ENCODE data around the gene LYPD6B.

The LYPD6B gene

DNA sequence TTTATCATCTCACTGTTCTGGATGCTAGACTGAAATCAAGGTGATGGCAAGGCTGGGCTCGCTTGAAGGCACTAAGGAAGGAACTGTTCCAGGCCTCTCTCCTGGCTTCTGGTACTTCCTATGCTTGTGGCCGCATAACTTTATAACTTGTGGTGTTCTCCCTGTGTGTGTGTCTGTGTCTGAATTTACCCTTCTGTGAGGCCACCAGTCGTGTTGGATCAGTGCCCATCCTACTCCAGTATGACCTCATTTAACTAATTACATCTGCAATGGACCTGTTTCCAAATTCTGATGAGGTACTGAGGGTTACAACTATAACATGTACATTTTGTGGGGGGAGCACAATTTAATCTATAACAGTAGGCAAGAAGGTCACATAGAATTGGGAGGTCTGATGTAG, 41.6 kb downstream of the LYPD6B start:
- DNase-seq: no peak

DNA sequence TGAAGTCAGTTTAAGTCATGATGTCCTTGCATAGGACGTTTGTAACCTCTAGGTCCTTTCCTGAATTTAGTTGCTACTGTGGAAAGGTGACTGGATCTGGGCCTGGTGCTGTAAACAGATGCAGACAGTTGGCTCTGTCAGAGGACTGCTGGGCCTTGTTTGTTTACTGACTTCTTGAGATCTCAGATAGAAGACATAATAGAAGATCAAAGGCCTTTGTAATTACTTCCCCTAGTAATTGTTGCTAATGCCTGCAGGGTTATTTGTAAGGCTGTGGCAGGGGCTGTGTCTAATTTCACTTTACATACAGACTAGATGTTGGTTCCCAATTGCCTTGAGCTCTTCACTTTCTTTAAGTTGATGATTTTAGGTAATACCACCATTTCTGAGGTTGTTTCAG, 42.5 kb downstream of the LYPD6B start:
- DNase-seq: no peak

DNA sequence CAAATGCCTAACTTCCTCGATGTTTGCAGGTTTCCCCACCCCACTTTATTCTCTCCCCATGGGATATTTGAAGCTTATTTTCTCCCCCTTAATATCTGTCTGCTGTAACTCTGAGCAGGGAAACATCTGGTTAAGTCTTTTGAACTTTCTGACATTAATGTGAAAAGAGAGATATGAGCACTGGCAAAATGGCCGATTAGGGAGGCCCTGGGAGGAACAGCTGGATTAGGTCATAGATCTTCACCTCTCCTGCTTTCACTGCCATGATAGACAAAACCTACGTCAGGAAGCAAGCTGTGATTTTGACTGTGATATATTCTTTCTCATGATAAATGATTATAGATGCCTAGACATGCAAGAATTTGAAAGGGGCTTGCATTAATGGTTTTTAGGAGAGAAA, 43.6 kb downstream of the LYPD6B start:
- DNase-seq: no peak

DNA sequence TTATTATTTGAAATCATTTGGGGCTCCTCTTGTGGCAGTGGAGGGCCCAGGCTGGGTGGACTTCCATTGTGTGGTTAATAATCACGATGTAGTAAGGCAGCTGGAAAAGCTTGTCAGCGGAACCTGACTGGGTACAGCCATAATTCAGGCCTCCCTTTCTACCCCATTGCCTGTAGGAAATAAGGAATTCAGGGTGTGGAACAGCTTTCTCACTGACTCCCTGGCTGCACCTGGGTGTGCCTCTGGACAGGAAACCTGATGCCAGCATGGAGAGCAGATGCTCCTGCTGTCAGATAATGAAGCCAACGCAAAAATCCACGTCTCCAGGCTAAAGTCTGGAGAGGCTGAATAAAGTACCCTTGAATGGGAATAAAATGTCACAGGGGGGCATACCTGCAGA, 44.2 kb downstream of the LYPD6B start:
- DNase-seq: no peak

DNA sequence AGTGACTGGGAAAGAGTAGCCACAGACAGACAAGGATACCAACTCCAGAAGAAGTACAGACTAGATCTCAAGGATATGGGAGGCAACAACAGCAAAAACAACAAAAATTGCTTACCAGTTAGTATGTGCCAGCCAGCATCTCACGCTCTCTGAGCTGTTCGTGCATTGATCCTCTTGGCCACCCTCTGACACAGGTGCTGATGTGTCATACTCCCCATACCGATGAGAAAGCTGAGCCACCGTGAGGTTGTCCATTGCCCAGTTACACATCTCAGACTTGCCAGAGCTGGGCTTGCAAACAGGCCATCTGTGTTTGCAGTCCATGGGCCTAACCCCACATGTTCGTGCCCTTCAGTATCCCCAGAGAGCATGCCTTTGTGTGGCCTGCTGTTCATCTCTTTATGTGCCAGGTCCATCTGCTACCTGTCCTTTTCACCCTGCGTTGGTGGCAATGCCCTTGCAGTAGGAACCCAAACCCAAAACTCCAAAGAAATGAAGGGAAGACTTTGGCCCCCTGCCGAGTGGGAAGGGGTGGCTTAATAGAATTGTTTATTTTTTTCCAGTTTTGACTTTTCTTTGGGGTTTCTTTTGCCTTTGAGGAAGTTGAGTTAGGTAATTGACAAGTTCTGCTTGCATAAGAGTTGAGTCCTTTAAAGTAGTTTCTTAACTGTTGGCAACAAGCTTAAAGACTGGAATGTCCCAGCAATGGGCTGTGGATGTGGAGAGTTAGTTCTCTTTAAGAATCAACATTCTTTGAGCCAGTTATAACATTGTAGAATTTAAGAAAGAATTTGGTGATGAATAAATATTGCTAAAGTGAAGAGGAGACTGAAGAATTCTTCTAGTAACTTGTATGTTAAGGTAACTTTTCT, 46.7 kb downstream of the LYPD6B start:
- no peak for DNase-seq

DNA sequence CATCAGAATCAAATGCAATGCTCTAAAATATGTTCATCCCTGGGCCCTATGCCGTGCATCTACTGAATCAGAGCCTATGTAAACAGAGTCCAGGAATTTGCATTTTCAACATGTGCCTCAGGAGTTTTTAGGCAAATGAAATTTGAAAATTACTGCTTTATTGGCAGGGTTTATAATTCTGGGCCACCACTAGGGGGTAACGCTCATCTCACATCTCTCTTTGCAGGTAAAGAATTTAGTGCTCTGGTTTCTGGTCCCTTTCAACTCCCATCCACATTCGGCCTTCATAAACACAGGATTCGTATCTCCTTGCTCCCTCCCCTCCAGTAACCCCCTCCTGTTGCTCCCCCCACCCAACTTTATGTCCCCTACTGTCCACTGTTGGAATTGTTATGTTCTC, 49.3 kb downstream of the LYPD6B start:
- no peak for DNase-seq

DNA sequence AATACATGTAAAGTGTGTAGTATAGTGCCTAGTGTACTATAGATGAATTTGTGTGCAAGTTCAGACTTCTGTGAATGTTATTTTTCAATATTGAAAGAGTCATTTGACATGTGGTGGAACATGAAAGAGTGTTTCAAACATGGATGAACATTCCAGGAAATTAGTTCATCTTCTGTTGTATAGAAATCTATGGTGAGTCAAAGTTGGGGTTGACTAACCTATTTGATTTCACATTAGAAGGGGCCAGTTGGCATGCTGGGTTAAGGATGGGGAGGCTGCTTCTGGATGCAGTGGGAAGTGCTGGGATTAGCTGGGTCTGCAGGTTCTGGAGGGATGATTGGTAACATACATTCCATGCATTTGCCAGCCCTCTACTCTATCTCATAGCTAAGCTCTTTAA, 50.6 kb downstream of the LYPD6B start:
- no peak for DNase-seq

DNA sequence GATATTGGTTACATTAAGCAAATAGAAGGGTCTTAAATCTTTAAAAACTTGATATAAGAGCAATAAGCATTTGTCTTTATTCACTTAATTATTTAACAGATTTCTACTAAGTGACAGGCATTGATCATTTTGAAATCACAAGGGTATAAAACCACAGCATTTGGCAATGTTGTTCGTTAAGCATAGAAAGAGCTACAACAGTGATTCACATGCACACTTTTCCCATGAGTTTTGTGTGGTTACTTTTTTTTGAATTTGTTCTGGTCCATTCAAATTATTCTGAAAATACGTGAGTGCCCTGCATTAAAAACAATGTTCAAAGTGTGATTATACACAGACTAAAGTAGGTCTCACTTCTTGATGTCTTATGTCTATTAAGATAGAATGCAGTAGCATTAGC, 52.2 kb downstream of the LYPD6B start:
- no peak for DNase-seq

DNA sequence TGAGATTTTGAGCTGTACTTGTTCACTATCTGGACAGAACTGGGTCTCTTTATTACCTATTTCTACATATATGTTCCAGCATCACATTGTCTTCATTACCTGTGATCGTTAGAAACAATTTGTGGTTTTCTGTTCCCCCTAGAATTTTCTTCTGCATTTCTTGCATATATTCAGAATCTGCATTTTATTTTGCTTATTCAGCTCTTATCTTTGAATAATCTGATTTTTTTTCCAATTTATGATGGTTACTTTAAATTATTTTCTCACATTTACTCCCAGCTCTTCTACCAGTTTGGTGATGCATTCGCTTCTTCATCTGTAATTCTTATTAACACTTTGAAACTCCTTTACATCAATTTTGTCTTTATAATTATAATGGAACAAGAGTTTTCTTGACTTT, 55.1 kb downstream of the LYPD6B start:
- DNase-seq: no peak

DNA sequence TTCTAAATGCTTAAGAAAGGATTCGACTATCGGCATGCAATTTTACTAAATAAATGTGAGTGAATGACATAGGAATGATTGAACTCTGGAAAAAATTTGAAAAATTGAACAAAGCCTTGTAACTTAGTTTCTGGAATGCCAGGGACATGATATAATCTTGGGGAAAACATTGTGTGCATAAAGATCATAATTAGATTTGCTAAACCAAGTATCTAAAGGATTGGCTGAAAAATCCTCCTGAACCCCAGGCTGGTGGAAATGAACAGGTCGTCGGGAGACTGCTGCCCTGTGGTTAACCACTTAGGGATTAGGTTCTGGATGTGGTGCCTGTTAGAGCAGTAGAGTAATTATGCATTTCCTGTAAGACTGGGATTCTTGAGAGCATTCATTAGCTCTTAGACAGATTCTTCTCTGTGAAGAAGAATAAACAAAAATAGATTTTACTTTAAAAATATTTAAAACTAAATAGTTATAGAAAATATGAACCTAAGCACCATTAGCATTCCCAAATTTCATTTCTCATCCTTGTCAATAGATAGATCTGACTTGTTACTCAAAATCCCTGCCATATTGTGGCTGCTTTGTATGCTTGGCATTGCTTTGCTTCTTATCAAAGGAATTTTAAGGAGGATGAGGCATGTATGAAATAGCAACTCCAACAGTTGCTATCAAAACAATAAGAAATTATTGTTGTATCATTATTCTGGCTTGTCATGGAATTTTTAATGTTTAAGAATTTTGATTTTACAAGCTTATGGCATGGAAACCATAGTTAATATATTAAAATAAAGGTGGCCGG, 55.9 kb downstream of the LYPD6B start:
- no peak for DNase-seq

DNA sequence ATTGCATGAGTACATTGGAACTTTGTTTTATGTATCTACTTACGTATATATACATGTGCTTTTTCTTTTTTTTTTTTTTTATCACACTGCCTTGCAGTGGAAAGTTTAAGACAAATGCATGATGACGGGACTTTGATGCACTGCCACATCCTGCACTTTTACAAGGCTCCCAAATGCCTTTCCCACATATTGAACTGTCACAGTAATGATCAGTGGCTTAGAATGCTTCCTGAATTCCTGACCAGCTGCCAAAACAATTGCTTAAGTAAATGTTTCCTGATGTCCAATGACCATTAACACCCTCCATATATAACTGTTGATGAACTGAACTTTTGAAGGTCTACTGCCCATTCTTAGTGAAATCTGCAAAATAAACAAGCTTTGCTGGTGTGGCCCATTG, 60.2 kb downstream of the LYPD6B start:
- DNase-seq: no peak

DNA sequence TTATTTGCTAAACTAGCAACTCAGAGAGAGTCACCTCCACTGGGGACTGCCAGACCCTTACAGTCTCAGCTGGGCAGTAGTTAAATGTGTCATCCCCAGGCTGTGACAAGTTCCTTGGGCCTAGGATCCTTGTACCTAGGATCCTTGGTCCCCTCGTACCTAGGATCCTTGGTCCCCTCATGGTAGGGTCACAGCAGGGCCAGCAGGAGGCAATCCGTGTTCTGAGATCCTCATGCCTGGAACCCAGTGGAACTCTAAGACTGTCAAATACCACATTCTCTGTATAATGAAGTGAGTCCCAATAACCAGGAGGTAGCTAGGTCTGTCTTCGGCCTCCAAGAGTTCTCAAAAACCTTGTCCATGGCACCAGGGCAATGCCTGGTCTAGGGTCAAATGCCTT, 60.8 kb downstream of the LYPD6B start:
- no peak for DNase-seq

DNA sequence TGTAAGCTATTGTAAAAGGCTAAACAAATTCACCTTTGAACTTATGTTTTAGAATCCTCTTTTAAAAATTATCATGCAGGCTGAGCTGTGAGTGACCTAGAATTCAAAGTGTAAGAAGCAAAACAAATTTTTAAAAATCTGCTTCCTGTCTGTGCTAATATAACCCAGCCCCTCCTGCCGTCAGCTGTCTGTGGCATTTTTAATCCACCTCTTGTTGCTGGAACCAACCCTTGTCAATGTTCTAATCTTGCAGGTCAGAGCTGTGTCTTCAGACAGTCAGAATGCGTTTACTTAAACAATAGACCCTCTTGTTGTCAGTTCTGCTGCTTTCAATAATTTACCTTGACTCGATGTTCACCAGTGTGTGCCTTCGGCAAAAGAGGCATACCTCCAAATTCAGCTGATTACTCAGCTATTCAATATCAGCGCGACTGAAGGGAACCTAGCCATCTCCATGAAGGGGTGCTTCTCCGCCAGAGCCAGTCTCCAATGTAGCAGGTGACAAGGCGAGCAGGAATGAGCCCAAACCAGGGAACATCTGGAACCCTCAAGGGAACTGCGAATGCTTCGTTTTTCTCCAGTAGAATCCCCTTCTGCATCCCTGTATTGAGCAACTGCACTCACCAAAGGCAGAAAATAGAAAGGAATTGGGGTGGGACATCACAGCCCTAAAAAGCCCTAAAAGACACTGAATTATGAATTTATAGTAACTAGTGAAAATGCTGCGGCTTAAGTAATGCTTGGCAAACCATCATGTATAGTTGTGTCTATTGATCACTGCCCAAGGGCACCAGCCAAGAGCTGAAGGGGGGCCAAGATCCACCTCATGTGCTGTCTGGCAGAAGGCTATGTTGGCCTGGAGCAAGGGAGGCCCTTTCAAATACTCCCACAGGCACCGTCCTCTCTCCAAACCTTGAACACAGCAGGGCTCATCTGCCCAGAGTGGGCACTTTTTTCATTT, 62.5 kb downstream of the LYPD6B start:
- DNase-seq: no peak

DNA sequence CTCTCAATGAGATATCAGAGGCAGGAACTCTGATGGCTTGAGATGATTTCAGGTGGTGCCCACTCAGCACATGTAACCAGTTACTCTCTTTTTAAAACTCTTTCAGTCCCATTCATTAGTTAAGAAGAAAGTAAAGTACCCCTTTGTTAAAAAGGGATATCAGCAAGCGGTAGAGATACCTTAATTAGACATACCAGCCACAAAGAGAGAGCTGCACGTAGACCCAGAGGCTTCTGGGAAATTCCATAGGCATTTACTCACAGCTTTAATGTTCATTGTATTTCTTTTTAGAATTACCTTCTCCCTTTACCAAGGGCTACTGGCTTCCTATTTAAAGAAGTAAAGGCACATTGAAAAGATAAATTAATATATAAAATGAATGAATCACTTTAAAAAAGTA, 63.3 kb downstream of the LYPD6B start:
- DNase-seq: no peak

DNA sequence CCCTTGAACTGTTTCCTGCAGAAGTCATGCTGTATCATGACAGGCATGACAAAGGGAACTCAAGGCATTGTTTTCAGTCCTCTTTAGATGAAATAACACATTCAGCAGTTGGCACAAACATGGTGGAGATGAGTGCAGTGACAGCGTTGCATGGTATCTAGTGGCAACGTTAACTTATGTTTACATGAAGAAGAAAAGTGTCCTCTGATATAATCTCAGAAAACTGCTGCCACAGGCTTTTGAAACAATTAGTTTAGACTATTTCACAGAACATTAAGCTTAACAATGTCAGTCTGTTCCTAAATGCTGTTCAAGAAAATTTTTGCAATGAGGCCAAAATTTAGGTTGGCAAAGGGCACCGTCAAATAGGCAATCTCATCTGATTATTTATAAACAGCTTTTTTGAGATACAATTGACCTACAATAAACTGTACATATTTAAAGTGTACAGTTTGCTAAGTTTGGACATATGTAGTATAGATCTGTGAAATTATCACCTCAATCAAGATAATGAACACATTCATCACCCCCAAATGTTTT, 64.7 kb downstream of the LYPD6B start:
- DNase-seq: no peak

DNA sequence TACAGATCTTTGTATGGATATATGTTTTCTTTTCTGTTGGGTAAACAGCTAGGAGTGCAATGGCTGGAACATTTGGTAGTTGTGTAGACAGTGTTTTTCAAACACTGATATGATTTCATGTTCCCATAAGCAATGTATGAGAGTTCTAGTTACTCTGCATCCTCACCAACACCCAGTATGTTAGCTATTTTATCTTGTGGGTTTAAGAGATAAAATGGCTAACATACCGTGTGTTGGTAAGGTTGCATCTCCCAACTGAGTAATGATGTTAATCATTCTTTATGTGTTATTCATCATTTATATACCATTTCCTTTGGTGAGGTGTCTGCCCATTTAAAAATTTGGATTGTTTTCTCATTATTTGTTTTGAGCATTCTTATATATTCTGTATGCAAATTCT, 65.7 kb downstream of the LYPD6B start:
- DNase-seq: no peak

DNA sequence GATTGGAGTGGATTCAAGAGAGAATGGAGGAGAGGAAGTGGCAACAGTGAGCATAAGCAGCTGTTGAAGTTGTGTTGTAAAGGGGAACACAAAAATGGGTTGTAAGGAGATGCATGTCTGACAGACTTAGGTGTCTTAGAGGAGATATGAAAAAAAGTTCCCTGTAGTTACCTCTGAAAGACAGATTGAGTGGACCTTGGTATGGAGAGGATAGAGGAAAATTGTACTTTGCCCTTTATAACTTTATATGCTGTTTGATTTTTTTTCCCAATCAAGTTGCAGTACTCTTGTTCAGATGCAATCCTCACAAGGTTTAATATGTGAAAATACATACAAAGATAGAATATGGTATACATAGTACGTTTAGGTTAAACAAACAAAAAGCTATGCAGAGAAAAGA, 73.6 kb downstream of the LYPD6B start:
- DNase-seq: no peak

DNA sequence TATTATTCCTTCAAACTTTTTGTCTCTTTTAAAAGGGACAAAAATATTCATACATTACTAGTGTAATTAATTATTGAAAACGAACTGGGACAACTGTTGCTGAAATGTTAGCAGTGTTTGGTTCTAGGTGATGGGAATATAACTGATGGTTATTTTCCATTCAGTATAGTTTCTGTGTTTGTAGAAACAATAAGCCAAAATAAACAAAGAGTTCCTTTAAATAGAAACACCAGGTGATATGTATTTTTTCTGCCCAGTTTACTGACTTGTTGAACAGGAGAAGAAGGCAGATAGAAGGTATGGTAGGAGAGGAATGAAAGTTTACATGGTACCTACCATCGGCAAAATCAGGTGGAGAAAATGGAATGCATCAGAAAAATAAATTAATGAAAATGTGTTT, 74.2 kb downstream of the LYPD6B start:
- no peak for DNase-seq

DNA sequence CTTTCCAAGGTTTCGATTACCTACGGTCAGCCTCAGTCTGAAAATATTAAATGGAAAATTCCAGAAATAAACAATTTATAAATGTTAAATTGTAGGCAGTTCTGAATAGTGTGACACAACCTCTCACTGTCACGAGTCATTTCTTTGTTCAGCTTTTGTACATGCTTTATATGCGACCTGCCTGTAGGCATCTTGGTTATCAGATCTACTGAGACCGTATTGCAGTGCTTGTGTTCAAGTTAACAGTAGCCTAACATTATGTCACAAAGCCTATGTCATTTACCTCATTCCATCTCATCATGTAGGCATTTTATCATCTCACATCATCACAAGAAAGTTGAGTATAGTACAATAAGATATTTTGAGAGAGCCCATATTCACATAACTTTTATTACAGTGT, 77.3 kb downstream of the LYPD6B start:
- no peak for DNase-seq

DNA sequence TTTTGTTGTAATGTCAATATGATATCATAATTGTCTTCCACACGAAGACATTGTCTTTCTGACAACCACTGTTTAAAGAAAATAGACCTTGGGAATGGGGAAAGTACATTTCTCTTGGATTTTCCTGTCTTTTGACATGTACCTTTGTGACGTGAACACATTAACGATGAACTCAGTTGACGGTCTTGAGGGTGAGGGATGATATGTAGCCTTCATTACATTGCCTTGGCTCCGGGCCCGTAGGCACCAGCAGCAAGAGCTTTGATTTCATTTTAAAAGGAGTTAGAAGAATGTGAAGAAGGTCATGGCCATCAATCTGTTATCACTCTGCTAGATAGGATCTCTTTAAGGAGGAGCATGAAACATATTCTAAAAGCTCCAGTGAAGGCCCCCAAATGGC, 80.9 kb downstream of the LYPD6B start:
- DNase-seq: no peak

DNA sequence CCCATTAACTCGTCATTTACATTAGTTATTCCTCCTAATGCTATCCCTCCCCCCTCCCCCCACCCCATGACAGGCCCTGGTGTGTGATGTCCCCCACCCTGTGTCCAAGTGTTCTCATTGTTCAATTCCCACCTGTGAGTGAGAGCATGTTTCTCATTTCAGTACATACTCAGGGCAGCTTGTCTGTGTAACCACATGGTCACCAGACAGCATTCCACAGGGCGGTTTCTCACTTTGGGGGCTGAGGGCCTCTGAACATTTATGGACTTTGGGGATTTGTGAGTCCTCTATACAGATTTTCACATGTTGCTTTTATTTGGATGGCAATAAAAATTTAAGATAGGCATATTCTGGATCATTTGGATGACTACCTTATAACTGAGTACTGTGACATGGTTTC, 84.0 kb downstream of the LYPD6B start:
- no peak for DNase-seq

DNA sequence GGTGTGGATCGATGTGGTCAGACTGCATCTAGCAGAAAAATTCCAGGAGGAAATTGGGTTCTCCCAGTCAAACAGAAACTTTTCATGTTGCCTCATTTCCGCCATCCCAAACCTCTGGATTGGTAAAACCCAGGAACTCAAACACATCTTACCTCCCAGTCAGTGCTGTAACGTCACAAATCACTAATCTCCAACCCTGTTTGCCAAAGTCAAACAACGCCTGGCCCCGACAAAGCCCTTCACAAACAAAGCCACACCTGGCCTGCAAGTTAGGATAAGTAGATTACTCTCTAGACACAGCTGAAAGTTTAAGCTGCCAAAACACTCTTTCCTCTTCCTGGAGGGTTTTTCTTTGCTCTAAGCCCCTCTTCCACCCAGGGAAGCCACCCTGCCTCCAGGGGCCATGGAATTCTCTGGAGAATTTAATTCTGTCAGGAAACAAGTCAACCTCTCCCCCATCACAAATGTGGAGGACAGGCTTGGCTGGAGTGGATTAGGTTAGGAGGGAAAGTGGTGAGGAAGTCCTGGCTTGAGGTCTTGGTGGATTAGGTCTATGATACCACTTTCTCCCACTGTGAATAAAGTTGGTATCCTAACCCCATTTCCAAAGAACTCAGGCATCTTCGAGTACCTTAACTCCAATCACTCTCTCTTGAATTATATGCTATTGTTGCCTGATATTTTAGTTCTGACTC, 86.7 kb downstream of the LYPD6B start:
- no peak for DNase-seq
